Fibroblast of lung (primary cell): Measurements from ENCODE around the gene LYRM2.

Experiments
- EZH2 ChIP-seq: IDR thresholded peaks from 2 replicates; pipeline ENCODE4 v1.5.1; 2012; ENCODE audit warnings: low read length, control low read depth, mild to moderate bottlenecking; ENCODE audit errors: missing control alignments
- TF ChIP-seq, protein P1 (sequence below), 2 donors: IDR thresholded peaks in 1 of 2; conservative IDR thresholded peaks in 1 of 2; 1 replicate in 1 of 2; 2 replicates in 1 of 2; pipeline ENCODE4 v1.5.1; 2011 to 2012; ENCODE audit warnings: low read length in 2 of 2, control low read depth in 1 of 2, inconsistent platforms in 1 of 2, low read depth in 1 of 2, mild to moderate bottlenecking in 1 of 2

DNA sequence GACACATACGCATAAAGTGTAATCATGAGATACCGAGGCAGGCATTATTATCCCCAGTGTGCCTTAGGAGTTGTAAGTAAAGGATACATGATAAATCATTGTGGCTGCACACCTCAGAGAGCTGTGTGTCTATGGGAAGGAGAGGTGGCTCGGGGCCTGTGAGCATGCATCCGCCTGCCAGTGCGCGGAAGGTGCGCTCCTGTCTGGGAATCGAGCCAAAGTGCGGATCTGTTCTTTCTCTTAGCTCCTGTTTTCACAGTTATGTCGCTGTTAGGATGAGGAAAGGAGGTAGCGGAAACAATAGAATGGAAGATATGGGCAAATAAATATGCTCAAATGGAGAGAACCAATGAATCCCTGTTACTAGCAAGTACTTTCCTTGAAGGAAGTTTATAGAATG, 107.6 kb downstream of the LYRM2 start:
- TF ChIP-seq, protein P1, sequence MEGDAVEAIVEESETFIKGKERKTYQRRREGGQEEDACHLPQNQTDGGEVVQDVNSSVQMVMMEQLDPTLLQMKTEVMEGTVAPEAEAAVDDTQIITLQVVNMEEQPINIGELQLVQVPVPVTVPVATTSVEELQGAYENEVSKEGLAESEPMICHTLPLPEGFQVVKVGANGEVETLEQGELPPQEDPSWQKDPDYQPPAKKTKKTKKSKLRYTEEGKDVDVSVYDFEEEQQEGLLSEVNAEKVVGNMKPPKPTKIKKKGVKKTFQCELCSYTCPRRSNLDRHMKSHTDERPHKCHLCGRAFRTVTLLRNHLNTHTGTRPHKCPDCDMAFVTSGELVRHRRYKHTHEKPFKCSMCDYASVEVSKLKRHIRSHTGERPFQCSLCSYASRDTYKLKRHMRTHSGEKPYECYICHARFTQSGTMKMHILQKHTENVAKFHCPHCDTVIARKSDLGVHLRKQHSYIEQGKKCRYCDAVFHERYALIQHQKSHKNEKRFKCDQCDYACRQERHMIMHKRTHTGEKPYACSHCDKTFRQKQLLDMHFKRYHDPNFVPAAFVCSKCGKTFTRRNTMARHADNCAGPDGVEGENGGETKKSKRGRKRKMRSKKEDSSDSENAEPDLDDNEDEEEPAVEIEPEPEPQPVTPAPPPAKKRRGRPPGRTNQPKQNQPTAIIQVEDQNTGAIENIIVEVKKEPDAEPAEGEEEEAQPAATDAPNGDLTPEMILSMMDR (conservative IDR thresholded peaks at IDR 0.05 in 1 of 2, IDR thresholded peaks at IDR 0.05 in 1 of 2; ENCODE audit: low read depth in 1 of 2, low read length in 2 of 2) = no peak
- no peak for TF ChIP-seq EZH2
